GM12892 (cell line): Measurements from ENCODE around the gene C6orf136.

Source experiments
- POLR2A ChIP-seq: IDR thresholded peaks from 2 replicates; pipeline ENCODE4 v1.6.1; 2011; ENCODE audit warnings: low read depth, low read length, control low read depth
- TAF1 ChIP-seq: IDR thresholded peaks from 2 replicates; pipeline ENCODE4 v1.6.1; 2011; ENCODE audit warnings: low read depth, mild to moderate bottlenecking, control low read depth, low read length, borderline replicate concordance

GRCh38 chr6:30619561-30619960 is 27.4 kb upstream of the C6orf136 start:
- TF ChIP-seq POLR2A: no peak
- no peak for TF ChIP-seq TAF1
